Activated CD8-positive, alpha-beta T cell treated with anti-CD3 and anti-CD28 coated beads for 36 hours (primary cell): Measurements from ENCODE around the gene COL12A1. TPM values are rescaled to one million over a fixed set of nuclear protein-coding genes. Genes with fewer than 3 reads are reported as not detected.

Source experiments
- ATAC-seq: fragments of 200-7000 bp; cut with Tn5 transposase; one replicate; pipeline ENCODE4 v1.10.0; 2021; ENCODE audit warnings: mild to moderate bottlenecking, moderate library complexity
- CTCF ChIA-PET: fragments of 350-600 bp; sonication (Branson Sonifier 250); formaldehyde crosslinking; loops from one replicate; lab custom pipeline; 2021; ENCODE audit warnings: antibody characterized with exemption; lab: Charles Lee
- POLR2A ChIA-PET: fragments of 350-600 bp; sonication (Branson Sonifier 250); formaldehyde crosslinking; loops from one replicate; lab custom pipeline; 2021; ENCODE audit warnings: antibody characterized with exemption; lab: Charles Lee
- DNase-seq: peaks from one replicate; pipeline ENCODE4 v3.0.0-alpha.2; 2020
- H3K27ac Mint-ChIP-seq: one replicate; pipeline ENCODE4 v1.8.0; 2021; ENCODE audit warnings: mild to moderate bottlenecking, mixed read lengths
- H3K27me3 Mint-ChIP-seq: one replicate; pipeline ENCODE4 v1.8.0; 2021; ENCODE audit warnings: mixed read lengths
- H3K36me3 Mint-ChIP-seq: one replicate; pipeline ENCODE4 v1.8.0; 2021; ENCODE audit warnings: low read depth, mixed read lengths
- H3K4me1 Mint-ChIP-seq: one replicate; pipeline ENCODE4 v1.8.0; 2021; ENCODE audit warnings: low read depth, mixed read lengths
- H3K4me3 Mint-ChIP-seq: one replicate; pipeline ENCODE4 v1.8.0; 2021; ENCODE audit warnings: mild to moderate bottlenecking, moderate library complexity, mixed read lengths
- H3K9me3 Mint-ChIP-seq: one replicate; pipeline ENCODE4 v1.8.0; 2021; ENCODE audit warnings: mixed read lengths
- intact Hi-C: fragments of 100-400 bp; cut with micrococcal nuclease; formaldehyde crosslinking; loops from one replicate; pipeline ENCODE4 v1.10.0; 2022
- total RNA-seq, 2 experiments: library from RNA; stranded (reverse); gene quantifications; one replicate each; pipeline ENCODE4 v1.2.3, GENCODE V29; 2021
- TF ChIP-seq, protein P1 (sequence below): fragments of 200-600 bp; IDR thresholded peaks from one replicate; pipeline ENCODE4 v1.8.0; 2022; ENCODE audit warnings: antibody characterized with exemption, mild to moderate bottlenecking

The COL12A1 gene
- total RNA-seq, 2 experiments from 2014 or later, result 0.09 TPM; not detected in 1

GRCh38 chr6:75166773-75167172, 39.1 kb downstream of the COL12A1 start:
- peaks cover 18% of the 10 kb centered on the region for H3K27me3 Mint-ChIP-seq

DNA sequence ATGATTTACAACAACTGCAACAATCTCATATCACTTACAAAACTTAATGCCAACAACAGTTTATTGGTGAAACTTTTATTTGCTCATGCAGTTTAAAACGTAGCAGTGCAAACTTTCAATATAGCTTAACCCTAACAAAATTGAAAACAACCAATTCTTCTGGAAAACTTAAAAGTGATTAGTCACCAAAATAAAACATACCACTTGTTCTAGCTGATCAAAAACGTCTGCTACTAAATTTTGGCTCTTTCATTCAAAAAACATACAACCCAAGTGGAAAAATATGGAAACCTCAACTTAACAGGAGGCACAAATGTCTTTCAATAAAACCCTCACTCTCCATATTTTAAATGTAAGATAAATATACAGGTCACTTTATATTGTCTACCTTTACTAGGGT, 39.6 kb downstream of the COL12A1 start:
- POLR2A ChIA-PET, result no interaction called here
- Mint-ChIP-seq H3K27me3 (peaks cover 18% of the 10 kb centered on the region), H3K9me3 (no peaks in the 10 kb centered on the region), H3K36me3 (no peaks in the 10 kb centered on the region), H3K4me3 (no peak overlapping the region), H3K27ac (no peak overlapping the region), H3K4me1 (no peaks in the 10 kb centered on the region)
- TF ChIP-seq, protein P1, sequence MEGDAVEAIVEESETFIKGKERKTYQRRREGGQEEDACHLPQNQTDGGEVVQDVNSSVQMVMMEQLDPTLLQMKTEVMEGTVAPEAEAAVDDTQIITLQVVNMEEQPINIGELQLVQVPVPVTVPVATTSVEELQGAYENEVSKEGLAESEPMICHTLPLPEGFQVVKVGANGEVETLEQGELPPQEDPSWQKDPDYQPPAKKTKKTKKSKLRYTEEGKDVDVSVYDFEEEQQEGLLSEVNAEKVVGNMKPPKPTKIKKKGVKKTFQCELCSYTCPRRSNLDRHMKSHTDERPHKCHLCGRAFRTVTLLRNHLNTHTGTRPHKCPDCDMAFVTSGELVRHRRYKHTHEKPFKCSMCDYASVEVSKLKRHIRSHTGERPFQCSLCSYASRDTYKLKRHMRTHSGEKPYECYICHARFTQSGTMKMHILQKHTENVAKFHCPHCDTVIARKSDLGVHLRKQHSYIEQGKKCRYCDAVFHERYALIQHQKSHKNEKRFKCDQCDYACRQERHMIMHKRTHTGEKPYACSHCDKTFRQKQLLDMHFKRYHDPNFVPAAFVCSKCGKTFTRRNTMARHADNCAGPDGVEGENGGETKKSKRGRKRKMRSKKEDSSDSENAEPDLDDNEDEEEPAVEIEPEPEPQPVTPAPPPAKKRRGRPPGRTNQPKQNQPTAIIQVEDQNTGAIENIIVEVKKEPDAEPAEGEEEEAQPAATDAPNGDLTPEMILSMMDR, result no peak
- intact Hi-C loops, result no loop called here
- no peak for ATAC-seq
- DNase-seq, result no peak
- CTCF ChIA-PET, result no interaction called here

More at GRCh38 chr6:75166773-75167172, 39.1 kb downstream of the COL12A1 start:
- no peak overlapping the region for H3K4me3 Mint-ChIP-seq
- no peaks in the 10 kb centered on the region for H3K4me1 Mint-ChIP-seq
- no peak for ATAC-seq
- no peak overlapping the region for H3K27ac Mint-ChIP-seq
- intact Hi-C loops, result no loop called here
- ChIA-PET CTCF (interaction anchor here (1.5 kb wide), 1 partner anchor 42 kb away, joined by 4 read pairs; no protein-coding TSS in a partner anchor), POLR2A (no interaction called here)
- no peaks in the 10 kb centered on the region for H3K36me3 Mint-ChIP-seq
- DNase-seq, result no peak
- TF ChIP-seq, protein P1, result no peak
- no peaks in the 10 kb centered on the region for H3K9me3 Mint-ChIP-seq

- Mint-ChIP-seq H3K27ac (no peak overlapping the region), H3K4me3 (no peak overlapping the region), H3K4me1 (no peaks in the 10 kb centered on the region), H3K27me3 (peaks cover 11% of the 10 kb centered on the region), H3K36me3 (no peaks in the 10 kb centered on the region), H3K9me3 (no peaks in the 10 kb centered on the region)
- no peak for DNase-seq
- CTCF ChIA-PET, result no interaction called here
- TF ChIP-seq, protein P1, result no peak
- POLR2A ChIA-PET, result no interaction called here
- intact Hi-C loops, result no loop called here
- ATAC-seq, result no peak
These were observed 47.7 kb downstream of the COL12A1 start for GRCh38 chr6:75158176-75158575.

DNA sequence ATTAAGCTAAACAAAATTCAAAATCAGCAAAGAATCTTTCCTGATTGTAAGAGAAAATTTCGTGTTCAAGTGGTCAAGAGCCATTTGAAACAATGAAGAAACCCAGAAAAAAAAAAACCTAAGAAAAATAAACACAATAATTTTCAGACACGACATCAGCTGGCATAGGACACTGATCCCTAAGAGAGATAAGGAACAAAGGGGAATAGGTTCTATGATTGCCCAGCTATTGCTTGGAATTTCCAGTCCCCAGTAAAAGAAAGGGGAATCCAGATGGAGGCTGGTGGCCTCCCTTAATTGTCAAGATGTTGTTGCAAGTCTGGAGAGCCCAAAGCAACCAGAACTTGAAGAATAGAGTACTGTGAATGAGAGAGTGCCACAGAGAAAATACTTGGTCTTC, 48.5 kb downstream of the COL12A1 start:
- intact Hi-C loops, result no loop called here
- Mint-ChIP-seq H3K9me3 (no peaks in the 10 kb centered on the region), H3K4me1 (no peaks in the 10 kb centered on the region), H3K27ac (no peak overlapping the region), H3K4me3 (no peak overlapping the region), H3K27me3 (peaks cover 7% of the 10 kb centered on the region), H3K36me3 (no peaks in the 10 kb centered on the region)
- ChIA-PET POLR2A (no interaction called here), CTCF (no interaction called here)
- no peak for ATAC-seq
- TF ChIP-seq, protein P1, result no peak
- DNase-seq, result no peak

DNA sequence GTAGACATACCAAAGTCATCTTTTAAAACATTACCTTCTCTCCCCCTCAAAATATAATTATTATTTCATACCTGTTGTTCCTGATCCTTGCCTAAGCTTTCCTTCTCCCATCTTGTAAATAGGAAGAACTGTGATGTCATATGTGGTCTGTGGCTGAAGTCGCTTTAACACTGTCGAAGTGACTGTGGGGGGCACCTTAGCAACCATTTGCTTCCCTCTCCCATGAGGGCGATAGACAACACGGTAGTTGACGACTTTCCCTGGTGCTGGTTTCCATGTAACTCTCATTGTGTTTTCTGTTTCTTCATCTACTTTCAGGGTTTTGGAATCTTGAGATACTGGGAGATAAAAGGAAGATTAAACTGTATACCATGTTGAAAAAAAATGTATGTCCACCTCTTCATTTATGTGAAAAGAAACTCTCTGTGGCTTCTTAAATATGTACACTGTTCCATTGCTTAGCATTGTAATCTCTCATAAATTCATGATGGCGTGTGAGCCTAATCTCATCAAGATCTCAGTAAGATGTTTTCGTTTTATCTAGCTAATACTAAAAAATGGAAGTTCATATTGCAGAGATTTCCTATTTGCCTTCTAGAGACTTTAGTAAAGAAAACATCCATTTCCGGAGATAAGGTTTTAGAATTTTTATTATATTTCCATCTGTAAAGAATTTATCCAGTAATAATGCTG, 49.5 kb downstream of the COL12A1 start:
- intact Hi-C loops, result no loop called here
- Mint-ChIP-seq H3K27ac (no peak overlapping the region), H3K9me3 (no peaks in the 10 kb centered on the region), H3K4me1 (no peaks in the 10 kb centered on the region), H3K27me3 (peaks cover 7% of the 10 kb centered on the region), H3K36me3 (no peaks in the 10 kb centered on the region), H3K4me3 (no peak overlapping the region)
- ChIA-PET CTCF (no interaction called here), POLR2A (no interaction called here)
- TF ChIP-seq, protein P1, result no peak
- ATAC-seq, result no peak
- no peak for DNase-seq
